Upper lobe of left lung (tissue), 6 donors: ENCODE measurements around the gene SFMBT1. TPM values are rescaled to one million over a fixed set of nuclear protein-coding genes. Genes with fewer than 3 reads are reported as not detected.

Experiments
- ATAC-seq, 2 donors: fragments of 200-7000 bp; cut with Tn5 transposase; one replicate each; pipeline ENCODE4 v1.9.1; 2022; ENCODE audit warnings: mild to moderate bottlenecking in 2 of 2, moderate library complexity in 2 of 2; ENCODE audit not compliant: low FRiP score in 2 of 2
- DNase-seq, 2 donors: peaks; one replicate each; pipeline ENCODE4 v3.0.0-alpha.2; 2019 to 2020
- H3K27ac ChIP-seq, 4 donors: fragments of 200-600 bp; sonication (generic); one replicate each; pipeline ENCODE4 v1.5.1; 2016 to 2019
- H3K27me3 ChIP-seq, 4 donors: fragments of 200-600 bp; sonication (generic); one replicate each; pipeline ENCODE4 v1.5.1; 2017 to 2019
- H3K36me3 ChIP-seq, 4 donors: fragments of 200-600 bp; sonication (generic); one replicate each; pipeline ENCODE4 v1.5.1; 2016 to 2019
- H3K4me1 ChIP-seq, 4 donors: fragments of 200-600 bp; sonication (generic); one replicate each; pipeline ENCODE4 v1.5.1; 2018 to 2019
- H3K4me3 ChIP-seq, 4 donors: fragments of 200-600 bp; sonication (generic); one replicate each; pipeline ENCODE4 v1.5.1; 2017 to 2019; ENCODE audit warnings: mild to moderate bottlenecking in 2 of 4, moderate library complexity in 1 of 4
- H3K9me3 ChIP-seq, 4 donors: fragments of 200-600 bp; sonication (generic); one replicate each; pipeline ENCODE4 v1.5.1; 2018 to 2019
- CTCF ChIP-seq, 6 experiments: fragments of 450-650 bp in 4 of 6; fragments of 200-600 bp in 2 of 6; sonication (generic) in 2 of 6; IDR thresholded peaks; one replicate each; pipeline ENCODE4 v1.5.1; 2016 to 2019; ENCODE audit warnings: antibody characterized with exemption in 6 of 6
- EP300 ChIP-seq, 4 donors: sonication (generic); formaldehyde crosslinking; IDR thresholded peaks; one replicate each; pipeline ENCODE4 v1.5.1; 2017; ENCODE audit warnings: antibody characterized with exemption in 4 of 4, control low read depth in 2 of 4
- POLR2A ChIP-seq, 4 donors: fragments of 450-650 bp; IDR thresholded peaks; one replicate each; pipeline ENCODE4 v1.5.1; 2016 to 2017; ENCODE audit warnings: antibody characterized with exemption in 4 of 4, mild to moderate bottlenecking in 2 of 4
- POLR2AphosphoS5 ChIP-seq, 2 donors: sonication (generic); formaldehyde crosslinking; IDR thresholded peaks; one replicate each; pipeline ENCODE4 v1.5.1; 2017; ENCODE audit warnings: antibody characterized with exemption in 2 of 2
- WGBS, 2 donors: methylation state at CpG; one replicate each; pipeline ENCODE4 v1.1.5; 2017 to 2018; 5-methylcytosine and 5-hydroxymethylcytosine counted together
- total RNA-seq, 6 donors: library from RNA; depleted of rRNA in 4 of 6; stranded (reverse); fragments of >200 nt in 4 of 6; gene quantifications; one replicate each; pipeline versions ENCODE4 v1.1.0 to v1.2.1, GENCODE V29; 2016 to 2021
- donor health status: DM: no; HTN: no; CAD: no; lungs with moderate emphysema.
- donor health status: DM: no; HTN: yes; CAD: no; lungs with severe emphysema.

The SFMBT1 gene
- total RNA-seq, 6 donors from 2014 or later, result 12.8 to 69.9 (median 32.9) TPM

- Histone ChIP-seq H3K4me1 (peaks cover 6 to 20% (median 11%) of the 10 kb centered on the region in 4 donors), H3K9me3 (no peaks in the 10 kb centered on the region), H3K4me3 (no peak overlapping the region), H3K27ac (no peak overlapping the region), H3K36me3 (no peaks in the 10 kb centered on the region), H3K27me3 (no peaks in the 10 kb centered on the region)
- DNase-seq, result no peak
- TF ChIP-seq EP300 (IDR thresholded peaks at IDR 0.05) (no peak), CTCF (IDR thresholded peaks at IDR 0.05) (no peak), POLR2A (IDR thresholded peaks at IDR 0.05) (no peak), POLR2AphosphoS5 (IDR thresholded peaks at IDR 0.05) (no peak)
- 77 to 81% methylated on average over 6 to 7 of the region's 9 CpGs for whole genome bisulfite sequencing, 2 donors
- ATAC-seq, result no peak
These were observed 29.2 kb upstream of the SFMBT1 start for GRCh38 chr3:53074761-53075742.

GRCh38 chr3:53074366-53074696 lies 28.5 kb upstream of the SFMBT1 start:
- TF ChIP-seq CTCF (IDR thresholded peaks at IDR 0.05), result no peak
- no peak for TF ChIP-seq POLR2A (IDR thresholded peaks at IDR 0.05)
- no peak for TF ChIP-seq EP300 (IDR thresholded peaks at IDR 0.05)
- 100% methylated on average over 1 of the region's 1 CpG for WGBS, 2 donors
- Histone ChIP-seq H3K9me3 (no peaks in the 10 kb centered on the region), H3K4me3 (no peak overlapping the region), H3K36me3 (no peaks in the 10 kb centered on the region), H3K27ac (no peak overlapping the region), H3K4me1 (peaks cover 6 to 20% (median 11%) of the 10 kb centered on the region in 4 donors), H3K27me3 (no peaks in the 10 kb centered on the region)
- DNase-seq (no peak), ATAC-seq (no peak)

- Histone ChIP-seq H3K27ac (peak overlapping the region in 3 of 4 donors; percentile 57 to 82 (median 77)), H3K4me1 (peaks cover 6 to 20% (median 11%) of the 10 kb centered on the region in 4 donors), H3K36me3 (no peaks in the 10 kb centered on the region), H3K4me3 (peak overlapping the region in 3 of 4 donors; percentile 73 to 89 (median 83)), H3K27me3 (no peaks in the 10 kb centered on the region), H3K9me3 (no peaks in the 10 kb centered on the region)
- DNase-seq, result no peak
- TF ChIP-seq CTCF (IDR thresholded peaks at IDR 0.05) (no peak), POLR2A (IDR thresholded peaks at IDR 0.05) (no peak), EP300 (IDR thresholded peaks at IDR 0.05) (no peak), POLR2AphosphoS5 (IDR thresholded peaks at IDR 0.05) (no peak)
- WGBS, 2 donors, result 82 to 89% methylated on average over 7 to 17 of the region's 17 CpGs
- ATAC-seq, result no peak
These were observed 27.9 kb upstream of the SFMBT1 start for GRCh38 chr3:53073553-53074365.

GRCh38 chr3:53072653-53073552 lies 27.0 kb upstream of the SFMBT1 start:
- H3K4me3 ChIP-seq, result peak overlapping the region; percentile 38 to 89 (median 78)
- ATAC-seq, result peak; percentile 94 to 96
- H3K4me1 ChIP-seq, result peaks cover 6 to 20% (median 11%) of the 10 kb centered on the region in 4 donors
- no peaks in the 10 kb centered on the region for H3K9me3 ChIP-seq
- H3K36me3 ChIP-seq, result no peaks in the 10 kb centered on the region
- no peaks in the 10 kb centered on the region for H3K27me3 ChIP-seq
- peak overlapping the region; percentile 57 to 82 (median 74) for H3K27ac ChIP-seq
- 11 to 19% methylated on average over 14 to 25 of the region's 32 CpGs for WGBS, 2 donors
- TF ChIP-seq CTCF (IDR thresholded peaks at IDR 0.05), result peak; percentile 92 to 96 (median 95)
- TF ChIP-seq EP300 (IDR thresholded peaks at IDR 0.05), result no peak
- peak; percentile 89 to 94 for DNase-seq
